Esophagus muscularis mucosa (tissue), 3 donors: ENCODE results near the gene CREB3L2.

Experiments
- CTCF ChIP-seq, 3 experiments: fragments of 200-600 bp in 2 of 3; fragments of 450-650 bp in 1 of 3; sonication (generic) in 2 of 3; IDR thresholded peaks; one replicate each; pipeline ENCODE4 v1.5.1; 2017 to 2019; ENCODE audit warnings: antibody characterized with exemption in 3 of 3, mild to moderate bottlenecking in 2 of 3, moderate library complexity in 1 of 3
- POLR2AphosphoS5 ChIP-seq, 2 donors: sonication (generic); formaldehyde crosslinking; IDR thresholded peaks; one replicate each; pipeline ENCODE4 v1.6.1; 2017; ENCODE audit warnings: antibody characterized with exemption in 2 of 2

- TF ChIP-seq POLR2AphosphoS5 (IDR thresholded peaks at IDR 0.05) = no peak
- no peak for TF ChIP-seq CTCF (IDR thresholded peaks at IDR 0.05)
Measured at GRCh38 chr7:138023618-138024342, 21.9 kb upstream of the CREB3L2 start.
